PC-9 (cell line): ENCODE measurements around the gene HOXC10. TPM values are rescaled to one million over a fixed set of nuclear protein-coding genes. Genes with fewer than 3 reads are reported as not detected.

Source experiments
- BruUV-seq: library from RNA; stranded (reverse); fragments of 400-500 nt; replicated peaks from 2 replicates; lab custom pipeline; 2021; lab: Mats Ljungman, UMichigan
- CTCF ChIA-PET: fragments of 300-600 bp; sonication (Branson Sonifier 250); formaldehyde crosslinking; loops from one replicate; lab custom pipeline; 2022; ENCODE audit warnings: antibody characterized with exemption; lab: Charles Lee
- POLR2A ChIA-PET: fragments of 300-600 bp; sonication (Branson Sonifier 250); formaldehyde crosslinking; loops from one replicate; lab custom pipeline; 2022; ENCODE audit warnings: antibody characterized with exemption; ENCODE audit not compliant: unreplicated experiment; lab: Charles Lee
- DNase-seq, 2 experiments: peaks; one replicate each; pipeline versions ENCODE4 v3.0.0 to v3.0.0-alpha.2; 2015 to 2022; ENCODE audit warnings: mixed read lengths in 1 of 2
- H2AFZ ChIP-seq: fragments of 200-600 bp; sonication (generic); 2 replicates; pipeline ENCODE4 v1.8.1; 2017; ENCODE audit warnings: antibody characterized with exemption
- H3F3A ChIP-seq: fragments of 200-600 bp; sonication (generic); 2 replicates; pipeline ENCODE4 v1.8.1; 2017; ENCODE audit warnings: antibody characterized with exemption, mild to moderate bottlenecking, low read depth; ENCODE audit not compliant: insufficient read depth
- H3K27ac ChIP-seq: fragments of 200-600 bp; sonication (generic); 2 replicates; pipeline ENCODE4 v1.6.1; 2016; ENCODE audit warnings: mixed run types
- H3K27me3 ChIP-seq: fragments of 200-600 bp; sonication (generic); 2 replicates; pipeline ENCODE4 v1.6.1; 2016; ENCODE audit warnings: low read depth, mixed run types; ENCODE audit not compliant: insufficient read depth
- H3K36me3 ChIP-seq: fragments of 200-600 bp; sonication (generic); 2 replicates; pipeline ENCODE4 v1.6.1; 2016; ENCODE audit warnings: low read depth, mixed run types
- H3K4me1 ChIP-seq: fragments of 200-600 bp; sonication (generic); replicated peaks from 2 replicates; pipeline ENCODE4 v1.6.1; 2016; ENCODE audit warnings: mixed run types; ENCODE audit not compliant: insufficient read depth
- H3K4me2 ChIP-seq: fragments of 200-600 bp; sonication (generic); 2 replicates; pipeline ENCODE4 v1.6.1; 2017; ENCODE audit warnings: mixed run types
- H3K4me3 ChIP-seq: fragments of 200-600 bp; sonication (generic); 2 replicates; pipeline ENCODE4 v1.6.1; 2016; ENCODE audit warnings: mixed run types
- H3K79me2 ChIP-seq: fragments of 200-600 bp; sonication (generic); 2 replicates; pipeline ENCODE4 v1.6.1; 2017; ENCODE audit warnings: low read depth, mixed run types
- H3K9me2 ChIP-seq: fragments of 200-600 bp; sonication (generic); 2 replicates; pipeline ENCODE4 v1.8.1; 2017; ENCODE audit warnings: mild to moderate bottlenecking; ENCODE audit not compliant: insufficient read depth
- H3K9me3 ChIP-seq: fragments of 200-600 bp; sonication (generic); 2 replicates; pipeline ENCODE4 v1.8.1; 2016; ENCODE audit warnings: low read depth; ENCODE audit not compliant: insufficient read depth
- H4K20me1 ChIP-seq: fragments of 200-600 bp; sonication (generic); 2 replicates; pipeline ENCODE4 v1.8.1; 2017; ENCODE audit not compliant: insufficient read depth
- EZH2 ChIP-seq: fragments of 200-600 bp; sonication (generic); IDR thresholded peaks from 2 replicates; pipeline ENCODE4 v1.8.0; 2017; ENCODE audit warnings: antibody characterized with exemption, low read depth
- intact Hi-C: fragments of 100-400 bp; cut with micrococcal nuclease; formaldehyde crosslinking; loops from one replicate; pipeline ENCODE4 v1.10.0; 2022; ENCODE audit not compliant: unreplicated experiment
- total RNA-seq: library from RNA; stranded (reverse); gene quantifications from 2 replicates; pipeline ENCODE4 v1.2.3, GENCODE V29; 2021
- TF ChIP-seq, protein P1 (sequence below): fragments of 200-600 bp; sonication (generic); conservative IDR thresholded peaks from 2 replicates; pipeline ENCODE4 v1.6.1; 2017; ENCODE audit warnings: mixed run types, antibody characterized with exemption, mild to moderate bottlenecking, moderate library complexity

Gene HOXC10
- total RNA-seq, 1 experiment from 2014 or later: 1.1 TPM

DNA sequence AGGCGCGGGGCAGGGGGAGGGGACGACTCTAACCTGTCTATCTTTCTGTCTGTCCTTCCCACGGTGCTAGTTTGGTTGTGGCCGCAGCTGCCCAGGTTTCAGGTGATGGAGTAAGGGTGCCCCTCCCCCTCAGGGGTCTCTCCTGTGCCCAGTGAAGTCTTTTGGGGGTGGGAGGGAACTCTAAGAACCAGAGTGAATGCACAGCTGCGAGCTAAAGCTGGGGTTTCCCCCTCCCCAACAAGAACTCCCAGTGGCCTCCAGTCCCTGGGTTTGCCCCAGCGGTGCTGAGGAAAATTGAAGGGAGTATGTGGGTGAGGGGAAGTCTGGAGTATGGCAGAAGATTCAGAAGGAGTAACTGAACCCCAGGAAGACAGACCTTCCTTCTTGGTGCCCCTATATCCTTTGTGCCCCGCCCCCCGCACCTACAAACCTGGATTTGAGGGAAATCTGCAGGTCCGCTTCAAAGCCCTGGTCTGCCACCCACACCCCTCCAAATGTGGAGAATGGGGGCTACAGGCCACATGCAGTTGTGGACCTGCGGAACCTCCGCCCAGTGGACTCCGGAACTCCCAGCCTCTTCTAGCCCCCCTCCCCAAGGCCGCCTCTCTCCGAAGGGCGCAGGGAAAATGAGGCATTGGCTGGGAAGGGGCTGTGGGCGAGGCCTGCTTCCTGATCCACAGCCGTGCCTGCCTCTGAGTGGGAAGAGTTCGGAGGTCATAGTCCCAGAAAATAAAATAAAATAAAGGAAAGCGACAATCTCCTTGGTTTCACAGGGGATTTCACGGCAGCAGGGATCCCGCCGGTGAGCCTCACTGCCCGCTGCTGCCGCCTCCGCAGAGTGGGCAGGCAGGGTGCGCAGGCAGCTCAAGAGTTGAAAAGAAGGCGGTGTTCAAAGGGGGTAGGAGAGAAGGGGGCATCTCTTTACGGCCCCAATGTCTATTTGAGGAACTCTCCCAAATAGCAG, 11.6 kb downstream of the HOXC10 start:
- Histone ChIP-seq H3K27ac (peak overlapping the region; percentile 89), H3F3A (peaks cover 14% of the 10 kb centered on the region; the same call in 1 of the 2 replicates)

DNA sequence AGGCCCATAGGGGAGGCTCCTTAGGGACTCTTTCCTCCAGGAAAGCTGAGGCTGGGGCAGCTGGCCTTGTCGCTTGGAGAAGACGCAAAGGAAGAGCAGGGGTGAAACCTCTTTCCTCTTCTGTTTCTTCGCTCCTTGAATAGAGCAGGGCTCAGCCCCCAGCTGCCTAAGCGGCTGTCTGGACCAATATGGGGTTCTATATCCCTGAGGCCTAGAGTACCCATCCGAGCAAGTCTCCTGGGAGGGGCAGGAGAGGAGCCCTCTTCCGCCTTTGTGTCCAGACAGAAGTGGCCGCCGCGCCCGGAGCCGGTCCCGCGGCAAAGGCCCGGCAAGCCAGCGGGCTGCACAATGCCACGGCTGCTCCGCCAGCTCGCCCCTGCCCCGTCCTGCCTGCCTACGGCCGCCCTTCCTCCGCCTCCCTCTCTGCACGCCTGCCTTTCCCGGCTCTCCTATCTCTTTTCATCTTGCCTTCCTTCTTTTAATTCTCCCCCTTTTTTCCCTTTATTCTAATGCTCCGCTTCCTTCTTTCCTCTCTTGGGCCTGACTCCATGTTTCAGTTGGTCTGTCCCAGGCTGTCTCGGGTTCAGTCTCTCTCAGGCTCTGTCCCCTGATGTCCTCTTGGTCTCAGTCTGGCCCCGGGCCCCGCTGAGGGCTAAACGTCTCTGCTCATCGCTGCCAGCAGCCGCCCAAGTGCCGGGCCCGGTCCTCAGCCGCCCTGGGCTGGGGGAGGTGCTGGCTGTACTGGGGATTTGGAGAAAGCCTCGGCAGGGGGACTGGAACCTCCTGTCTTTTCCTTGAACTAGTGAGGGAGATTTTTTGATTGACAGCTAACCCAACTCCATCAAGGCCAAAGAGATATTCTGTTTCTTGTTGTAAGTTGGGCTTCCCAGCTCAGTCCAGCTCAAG, 12.5 kb downstream of the HOXC10 start:
- peaks cover 19% of the 10 kb centered on the region; the same call in 1 of the 2 replicates for H3K4me1 ChIP-seq
- no peaks in the 10 kb centered on the region for H3K36me3 ChIP-seq
- no peak overlapping the region for H3K27ac ChIP-seq
- H3K79me2 ChIP-seq: peaks cover 12% of the 10 kb centered on the region; the same call in 1 of the 2 replicates
- H3K27me3 ChIP-seq: no peaks in the 10 kb centered on the region
- CTCF ChIA-PET: interaction anchor here (0.6 kb wide), 1 partner anchor 251 kb away, joined by 3 read pairs; no protein-coding TSS in a partner anchor
- H2AFZ ChIP-seq: no peak overlapping the region
- intact Hi-C loops: no loop called here
- H3F3A ChIP-seq: peaks cover 14% of the 10 kb centered on the region; the same call in 1 of the 2 replicates
- POLR2A ChIA-PET: interaction anchor here (0.7 kb wide), 2 partner anchors 20 to 677 kb away, joined by 3 to 4 read pairs; no protein-coding TSS in a partner anchor
- no peak for TF ChIP-seq EZH2
- TF ChIP-seq, protein P1, sequence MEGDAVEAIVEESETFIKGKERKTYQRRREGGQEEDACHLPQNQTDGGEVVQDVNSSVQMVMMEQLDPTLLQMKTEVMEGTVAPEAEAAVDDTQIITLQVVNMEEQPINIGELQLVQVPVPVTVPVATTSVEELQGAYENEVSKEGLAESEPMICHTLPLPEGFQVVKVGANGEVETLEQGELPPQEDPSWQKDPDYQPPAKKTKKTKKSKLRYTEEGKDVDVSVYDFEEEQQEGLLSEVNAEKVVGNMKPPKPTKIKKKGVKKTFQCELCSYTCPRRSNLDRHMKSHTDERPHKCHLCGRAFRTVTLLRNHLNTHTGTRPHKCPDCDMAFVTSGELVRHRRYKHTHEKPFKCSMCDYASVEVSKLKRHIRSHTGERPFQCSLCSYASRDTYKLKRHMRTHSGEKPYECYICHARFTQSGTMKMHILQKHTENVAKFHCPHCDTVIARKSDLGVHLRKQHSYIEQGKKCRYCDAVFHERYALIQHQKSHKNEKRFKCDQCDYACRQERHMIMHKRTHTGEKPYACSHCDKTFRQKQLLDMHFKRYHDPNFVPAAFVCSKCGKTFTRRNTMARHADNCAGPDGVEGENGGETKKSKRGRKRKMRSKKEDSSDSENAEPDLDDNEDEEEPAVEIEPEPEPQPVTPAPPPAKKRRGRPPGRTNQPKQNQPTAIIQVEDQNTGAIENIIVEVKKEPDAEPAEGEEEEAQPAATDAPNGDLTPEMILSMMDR: no peak
- H3K9me2 ChIP-seq: no peaks in the 10 kb centered on the region
- no TSS peak for BruUV-seq
- H3K4me2 ChIP-seq: no peak overlapping the region
- DNase-seq: no peak
- H4K20me1 ChIP-seq: no peaks in the 10 kb centered on the region
- H3K4me3 ChIP-seq: no peak overlapping the region
- H3K9me3 ChIP-seq: no peaks in the 10 kb centered on the region

More for the DNA sequence above, 11.6 kb downstream of the HOXC10 start:
- Histone ChIP-seq H3K9me2 (no peaks in the 10 kb centered on the region), H3K4me1 (peaks cover 19% of the 10 kb centered on the region; the same call in 1 of the 2 replicates), H3K27me3 (no peaks in the 10 kb centered on the region), H4K20me1 (no peaks in the 10 kb centered on the region), H3K4me2 (peak overlapping the region; percentile 79), H2AFZ (peak overlapping the region; percentile 98), H3K79me2 (peaks cover 12% of the 10 kb centered on the region; the same call in 1 of the 2 replicates), H3K4me3 (peak overlapping the region; percentile 86), H3K36me3 (no peaks in the 10 kb centered on the region), H3K9me3 (no peaks in the 10 kb centered on the region)
- intact Hi-C loops: no loop called here
- ChIA-PET POLR2A (no interaction called here), CTCF (interaction anchor here (0.6 to 1.2 kb wide), 3 partner anchors 231 to 374 kb away, joined by 3 read pairs; no protein-coding TSS in a partner anchor)
- TSS peak; percentile 82 for BruUV-seq
- no peak for TF ChIP-seq EZH2
- TF ChIP-seq, protein P1: no peak
- DNase-seq: no peak
